GM18519 (cell line): Measurements from ENCODE around the gene SMIM35.

ENCODE experiments used
- ATAC-seq: cut with Tn5 transposase; IDR thresholded peaks from one replicate; pipeline ENCODE4 v1.9.1; 2021; ENCODE audit warnings: mild to moderate bottlenecking, moderate library complexity; ENCODE audit not compliant: unreplicated experiment, low FRiP score

The SMIM35 gene

DNA sequence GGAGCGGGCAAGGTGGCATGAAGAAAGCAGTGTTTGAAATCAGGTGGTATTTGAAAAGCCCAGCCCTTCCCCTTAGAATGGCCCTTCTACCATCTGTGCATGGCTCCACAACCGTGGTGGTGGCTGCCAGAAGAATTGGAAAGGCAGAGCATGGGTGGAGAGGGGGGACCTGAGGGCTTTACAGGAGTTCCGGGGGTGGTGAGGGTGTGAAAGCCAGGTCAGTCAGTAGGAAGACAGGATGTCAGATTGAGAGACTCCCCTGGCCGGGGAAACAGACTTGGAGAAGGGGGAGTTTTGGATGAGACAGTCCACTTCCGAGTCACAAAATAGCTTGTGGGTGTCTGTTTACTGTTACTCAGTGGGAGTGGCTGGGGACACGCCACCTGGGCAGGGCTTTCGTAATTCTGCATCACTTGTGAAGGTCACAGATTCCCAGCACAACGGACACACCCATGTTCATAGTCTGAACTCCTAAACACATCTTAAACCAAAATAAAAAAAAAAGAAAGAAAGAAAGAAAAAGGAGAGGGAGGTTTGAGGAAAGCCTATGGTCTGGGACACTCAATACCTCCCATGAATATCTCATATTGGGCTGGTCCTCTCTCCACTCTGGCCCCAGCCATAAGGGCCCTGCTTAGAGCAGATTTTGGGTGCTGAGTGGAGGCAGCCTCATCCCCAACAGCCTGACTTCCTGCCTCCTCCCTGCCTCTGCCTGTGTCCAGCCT, 24.4 kb upstream of the SMIM35 start:
- ATAC-seq, result no peak

DNA sequence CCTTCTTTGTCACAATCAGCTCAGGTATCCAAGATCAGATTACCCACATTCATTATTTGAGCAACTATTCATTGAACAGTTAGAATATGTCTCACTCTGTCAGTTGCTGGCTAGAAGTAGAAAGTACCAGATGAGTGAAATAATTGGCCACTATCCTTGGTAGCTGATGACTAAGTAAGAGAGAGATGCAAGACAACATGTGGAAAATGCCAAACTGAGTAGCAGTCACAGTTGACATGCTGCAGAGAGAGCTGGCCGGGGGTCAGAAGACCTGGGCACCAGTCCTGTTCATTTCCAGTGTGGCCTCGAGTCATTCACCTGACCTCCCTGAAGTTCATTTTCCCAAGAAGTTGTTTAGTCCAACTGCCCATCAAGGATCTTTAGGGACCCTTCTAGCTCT, 22.5 kb upstream of the SMIM35 start:
- ATAC-seq, result no peak

DNA sequence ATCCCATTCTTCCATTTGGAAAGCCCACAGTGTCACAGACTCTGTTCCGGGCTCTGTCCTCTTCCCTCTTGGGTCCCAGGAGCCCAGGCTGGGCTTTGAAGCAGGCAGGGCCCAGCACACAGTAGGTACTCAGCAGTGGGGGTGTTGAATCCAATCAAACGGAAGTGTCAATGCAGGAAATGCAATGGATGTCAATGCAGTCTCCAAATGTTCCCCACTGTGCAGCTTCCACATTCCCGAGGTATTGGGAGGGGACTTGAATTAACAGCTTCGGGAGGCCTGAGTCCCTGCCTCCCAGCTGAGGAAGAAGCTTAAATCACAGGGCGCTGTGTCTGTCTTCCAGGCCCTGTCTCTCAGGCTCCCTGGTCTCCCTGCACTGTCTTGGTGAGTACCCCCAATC, 21.8 kb upstream of the SMIM35 start:
- no peak for ATAC-seq

DNA sequence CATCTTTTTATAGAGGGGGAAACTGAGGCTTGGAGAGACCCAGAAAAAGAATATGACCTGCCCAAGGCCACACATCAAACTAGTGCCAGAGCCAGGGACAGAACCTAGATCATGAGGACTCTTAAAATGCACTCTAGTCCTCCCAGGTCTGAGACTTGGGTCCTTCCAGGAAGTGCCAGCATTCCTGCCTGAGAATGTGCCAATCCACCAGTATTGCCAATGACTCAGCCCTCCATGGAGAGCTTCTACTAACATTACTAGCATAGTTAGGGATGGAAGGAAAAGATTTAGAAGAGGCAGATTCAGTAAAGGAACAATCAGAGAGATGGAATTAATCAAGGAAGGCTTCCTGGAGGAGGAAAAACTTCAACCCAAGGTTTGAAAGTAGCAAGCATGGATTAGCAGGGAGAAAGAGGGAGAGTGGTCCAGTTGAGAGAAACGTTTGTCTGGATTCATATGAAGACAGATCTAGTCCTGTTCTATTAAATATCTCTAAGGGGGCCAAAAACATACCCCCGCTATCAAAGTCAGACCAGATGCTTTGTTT, 20.1 kb upstream of the SMIM35 start:
- ATAC-seq, result no peak

DNA sequence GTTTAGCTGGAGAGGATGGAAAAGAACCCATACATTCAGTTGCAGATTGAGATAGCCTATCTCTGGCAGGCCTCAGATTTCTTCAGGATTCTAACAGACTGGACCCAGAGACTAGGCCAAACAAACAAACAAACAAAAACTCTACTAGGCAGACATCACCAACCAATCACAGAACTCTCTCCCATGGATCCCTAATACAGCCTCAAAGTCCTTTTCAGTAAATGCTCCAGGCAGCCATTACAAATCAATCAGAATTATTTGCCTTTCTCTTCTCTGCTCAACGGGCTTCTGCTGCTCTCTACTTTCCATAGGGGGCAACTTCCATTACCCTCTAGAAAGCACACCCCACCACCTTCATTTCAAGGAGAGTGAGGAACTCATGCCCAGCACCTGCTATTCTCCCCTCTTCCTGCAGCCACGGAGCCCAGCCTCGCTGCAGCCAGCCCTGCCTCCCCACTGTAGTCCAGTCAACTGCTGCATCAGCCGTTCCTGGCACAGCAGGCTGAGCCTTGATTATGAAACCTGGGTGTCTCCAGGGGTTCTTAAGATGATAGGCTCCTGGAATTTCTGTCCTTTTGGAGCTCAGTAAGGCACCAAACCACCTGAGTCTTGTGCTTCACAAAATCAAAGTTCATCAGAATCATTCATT, 19.0 kb upstream of the SMIM35 start:
- ATAC-seq, result no peak

DNA sequence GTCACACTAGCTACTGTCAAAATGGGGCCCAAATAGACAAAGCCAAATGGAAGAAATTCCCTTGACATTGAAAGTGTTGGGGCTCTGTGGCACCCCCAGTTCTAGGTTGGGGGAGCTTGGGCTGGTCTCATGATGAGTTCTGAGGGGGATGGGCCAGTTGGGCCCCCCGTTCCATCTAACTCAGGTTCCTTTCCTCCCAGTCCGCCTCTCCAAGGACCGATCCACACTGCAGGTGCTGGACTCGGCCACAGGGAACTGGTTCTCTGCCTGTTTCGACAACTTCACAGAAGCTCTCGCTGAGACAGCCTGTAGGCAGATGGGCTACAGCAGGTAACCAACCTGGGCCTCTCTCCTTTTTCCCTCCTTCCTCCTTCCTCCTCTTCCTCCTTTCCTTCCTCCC, 17.7 kb upstream of the SMIM35 start:
- no peak for ATAC-seq

DNA sequence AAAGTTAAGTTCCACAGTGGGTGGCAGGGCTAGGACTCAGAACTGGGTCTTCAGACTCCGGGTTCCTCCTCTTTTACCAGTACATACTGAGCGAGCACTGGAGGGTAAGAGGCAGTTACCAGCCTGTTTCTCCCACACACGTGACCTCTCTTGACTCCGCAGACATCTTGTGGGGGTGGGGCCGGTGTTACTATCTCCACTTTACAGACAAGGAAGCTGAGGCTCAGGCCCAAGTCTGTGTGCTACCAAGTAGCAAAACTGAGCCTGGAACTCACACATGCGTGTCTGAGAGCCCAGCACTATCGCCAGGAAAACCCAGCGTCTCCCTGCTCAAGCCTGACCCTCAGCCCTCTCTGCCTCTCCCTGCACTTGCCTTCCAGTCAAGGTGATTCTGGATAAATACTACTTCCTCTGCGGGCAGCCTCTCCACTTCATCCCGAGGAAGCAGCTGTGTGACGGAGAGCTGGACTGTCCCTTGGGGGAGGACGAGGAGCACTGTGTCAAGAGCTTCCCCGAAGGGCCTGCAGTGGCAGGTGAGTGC, 16.0 kb upstream of the SMIM35 start:
- ATAC-seq, result no peak

DNA sequence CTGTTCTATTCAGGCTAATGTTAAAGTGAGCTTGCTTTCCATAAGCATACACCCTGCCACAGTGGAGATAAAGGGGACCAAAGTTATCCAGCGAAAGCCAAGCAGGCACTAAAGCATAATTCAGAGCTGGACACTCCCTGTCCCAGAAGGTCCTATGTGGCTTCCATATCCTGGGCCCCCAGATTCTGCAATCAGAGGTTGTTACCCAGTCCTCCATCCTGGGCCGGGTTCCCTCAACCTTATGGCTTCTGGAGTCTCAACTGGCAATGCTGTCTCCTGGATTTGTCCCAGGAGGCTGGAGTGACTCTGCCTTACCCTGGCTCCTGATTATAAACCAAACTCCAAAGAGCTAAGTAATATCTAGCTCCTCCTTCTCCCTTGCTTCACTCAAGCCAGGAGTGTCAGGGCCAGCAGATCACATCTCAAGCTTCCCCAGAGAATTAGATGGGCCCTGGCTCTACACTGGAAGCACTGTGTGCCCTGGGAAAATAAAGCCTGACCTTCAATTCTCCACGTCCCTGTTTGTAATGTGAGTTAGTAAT, 14.0 kb upstream of the SMIM35 start:
- no peak for ATAC-seq

DNA sequence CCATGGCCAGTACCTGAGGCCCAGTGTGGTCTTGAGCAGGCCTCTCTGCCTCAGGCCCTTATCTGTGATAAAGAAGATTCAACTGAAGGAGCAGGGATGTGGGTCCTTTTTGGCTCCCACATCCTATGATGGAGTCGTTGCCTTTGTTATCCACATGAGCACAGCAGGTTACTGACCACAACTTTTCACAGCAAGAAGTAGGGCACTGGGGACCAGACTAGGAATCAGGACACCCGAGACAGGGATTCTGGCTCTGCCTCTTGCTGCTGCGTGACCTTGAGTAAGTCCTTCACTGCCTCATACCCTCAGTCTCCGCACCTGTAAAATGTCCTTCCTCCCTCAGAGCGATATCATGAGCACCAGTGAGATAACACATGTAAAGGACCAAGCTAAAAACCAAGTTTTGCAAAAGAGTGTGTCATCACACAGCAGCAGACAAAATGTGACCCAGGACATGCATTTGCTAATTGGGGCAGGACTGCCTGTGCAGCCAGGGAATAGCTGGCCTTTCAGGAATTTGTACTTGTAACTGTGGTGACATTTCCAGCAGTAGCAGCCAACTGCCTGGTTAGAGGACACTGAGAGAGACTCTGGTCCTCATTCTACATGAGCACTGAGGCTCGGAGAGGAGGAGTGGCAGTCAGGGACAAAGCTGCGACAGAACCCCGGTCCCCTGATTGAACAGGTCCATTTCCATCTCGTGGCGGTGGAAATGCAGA, 13.2 kb upstream of the SMIM35 start:
- no peak for ATAC-seq

DNA sequence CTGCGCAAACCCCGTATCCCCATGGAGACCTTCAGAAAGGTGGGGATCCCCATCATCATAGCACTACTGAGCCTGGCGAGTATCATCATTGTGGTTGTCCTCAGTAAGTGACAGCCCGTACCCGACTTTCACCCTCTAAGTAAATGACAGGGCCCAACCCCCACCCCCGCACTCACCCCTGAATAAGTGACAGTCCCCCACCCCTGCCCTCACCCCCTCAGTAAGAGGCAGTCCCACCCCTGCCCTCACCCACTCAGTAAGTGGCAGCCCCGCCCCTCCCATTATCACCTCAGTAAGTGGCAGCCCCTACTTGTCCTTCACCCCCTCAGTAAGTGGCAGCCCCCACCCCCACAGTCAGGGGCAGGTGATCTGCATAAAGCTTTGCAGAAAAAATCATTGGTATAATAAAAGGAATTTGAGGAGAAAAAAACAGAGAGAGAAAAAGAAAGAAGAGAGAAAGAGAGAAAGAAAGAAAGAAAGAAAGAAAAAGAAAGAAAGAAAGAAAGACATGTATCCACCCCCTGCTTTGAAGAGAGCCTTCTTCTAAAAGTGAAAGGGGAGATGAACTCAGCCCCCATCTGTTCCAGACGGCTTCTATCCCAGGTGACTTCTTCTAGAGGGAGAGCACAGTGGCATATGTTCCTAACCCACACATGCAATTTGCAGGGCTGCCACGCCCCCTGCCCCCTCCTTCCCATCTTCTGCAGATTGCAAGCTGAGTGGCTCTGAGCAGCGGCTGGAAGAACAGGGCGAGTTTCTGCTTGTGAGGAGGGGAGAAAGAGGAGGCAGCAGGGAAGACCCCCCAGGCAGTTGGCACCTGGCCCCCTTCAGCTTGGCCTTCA, 12.5 kb upstream of the SMIM35 start:
- no peak for ATAC-seq

DNA sequence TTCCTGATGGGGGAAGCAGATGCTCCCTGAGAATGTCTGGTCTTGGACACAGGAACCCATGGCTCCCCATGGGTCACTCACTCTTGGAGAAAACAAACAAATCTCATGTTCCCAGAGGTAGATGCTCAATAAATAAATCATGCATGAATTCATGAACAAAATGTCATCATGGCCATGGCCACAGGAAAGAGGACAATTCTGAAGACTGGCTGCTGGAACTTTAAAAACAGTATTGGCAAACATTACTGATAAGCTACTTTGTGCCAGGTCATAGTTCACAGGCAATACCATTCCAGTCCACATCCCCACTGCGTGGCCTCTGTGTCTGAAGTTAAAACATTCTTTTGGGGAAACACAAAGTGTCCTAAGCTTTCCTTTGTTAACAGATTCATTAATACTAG, 9.2 kb upstream of the SMIM35 start:
- no peak for ATAC-seq

DNA sequence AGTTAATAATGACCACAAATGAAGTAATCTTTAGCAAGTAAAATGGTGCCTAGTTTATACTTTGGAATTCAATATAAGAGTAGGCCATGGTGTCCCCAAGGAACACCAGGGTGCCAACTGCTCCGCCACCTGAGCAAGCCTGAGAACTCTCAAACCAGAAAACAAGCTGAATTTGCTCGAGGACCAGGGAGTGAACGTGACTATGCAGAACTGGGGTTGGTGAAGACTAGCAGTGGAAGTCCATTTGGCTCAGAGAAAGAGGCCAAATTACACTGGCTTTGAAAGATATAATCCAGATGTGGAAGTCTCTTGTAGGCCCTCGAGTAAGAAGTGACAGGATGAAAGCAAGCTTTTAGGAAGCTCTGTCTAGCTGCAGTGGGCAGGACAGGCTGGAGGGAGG, 8.7 kb upstream of the SMIM35 start:
- no peak for ATAC-seq

DNA sequence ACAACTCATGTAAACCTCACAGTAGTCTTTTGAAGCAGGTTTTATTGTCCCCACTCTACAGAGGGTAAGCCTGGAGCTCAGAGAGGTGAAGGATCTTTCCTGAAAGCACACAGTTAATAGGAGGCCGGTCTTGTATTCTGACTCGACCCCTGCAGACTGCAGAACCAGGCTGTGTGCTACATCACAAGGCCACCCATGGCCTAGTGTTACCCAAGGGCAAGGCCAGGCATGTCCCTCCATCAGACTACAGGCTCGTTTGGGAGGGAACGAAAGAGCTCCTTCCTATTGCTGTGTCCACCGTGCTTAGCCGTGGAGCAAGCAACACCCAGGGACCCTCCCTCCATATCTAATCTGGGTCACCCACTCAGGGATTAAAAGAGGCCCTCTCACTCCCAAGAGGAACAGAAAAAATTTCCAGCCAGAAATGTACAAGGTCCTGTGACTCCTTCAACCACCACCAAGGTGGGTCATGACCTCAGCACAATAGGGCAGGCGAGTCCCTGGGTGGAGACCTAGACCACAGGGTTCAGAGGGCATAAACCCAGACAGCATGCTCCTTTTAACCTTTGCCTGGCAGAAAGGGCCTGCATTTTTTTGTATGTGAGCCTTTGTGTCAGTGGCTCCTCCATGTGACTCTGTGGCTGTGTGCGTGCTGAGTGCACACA, 6.3 kb upstream of the SMIM35 start:
- ATAC-seq, result no peak

DNA sequence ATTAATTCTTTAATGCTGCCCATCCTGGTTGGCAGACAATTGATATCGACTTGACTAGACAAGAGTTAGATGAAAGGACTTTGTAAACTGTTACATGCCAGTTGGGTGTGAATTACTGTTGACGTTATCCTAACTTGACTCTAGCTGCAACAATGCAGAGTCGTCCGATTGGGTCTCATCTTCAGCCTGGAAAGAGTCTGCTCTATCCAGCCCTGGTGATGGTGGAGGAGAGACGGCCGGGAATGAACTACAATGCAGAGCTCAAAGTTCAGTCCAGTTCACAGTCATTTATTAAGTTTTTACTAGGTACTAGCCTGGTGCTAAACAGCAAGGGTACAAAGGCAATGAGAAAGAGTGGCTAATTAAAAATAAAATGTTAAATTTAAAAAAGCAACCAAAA, 4.9 kb upstream of the SMIM35 start:
- ATAC-seq, result no peak

DNA sequence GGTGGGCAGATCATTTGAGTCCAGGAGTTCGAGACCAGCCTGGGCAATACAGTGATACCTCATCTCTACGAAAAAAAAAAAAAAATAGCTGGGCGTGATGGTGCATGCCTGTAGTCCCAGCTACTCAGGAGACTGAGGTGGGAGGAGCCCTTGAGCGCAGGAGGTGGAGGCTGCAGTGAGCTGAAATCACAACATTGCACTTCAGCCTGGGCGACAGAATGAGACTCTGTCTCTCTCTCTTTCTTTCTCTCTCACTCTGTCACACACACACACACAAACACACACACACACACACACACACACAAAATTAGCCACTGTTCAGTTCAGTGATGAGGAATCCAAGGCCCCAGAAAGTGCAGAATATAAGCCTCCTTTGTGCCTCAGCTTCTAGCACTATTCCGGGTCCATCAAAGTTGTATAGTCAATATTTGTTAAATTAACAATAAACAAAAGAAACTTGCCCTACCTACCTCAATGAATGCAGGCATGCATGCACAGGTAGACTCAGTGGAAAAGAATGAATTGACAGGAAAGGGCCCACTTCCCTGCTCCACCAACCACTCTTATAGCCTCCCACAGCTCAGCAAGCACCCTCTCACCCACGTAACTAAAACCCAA, 3.9 kb upstream of the SMIM35 start:
- no peak for ATAC-seq

DNA sequence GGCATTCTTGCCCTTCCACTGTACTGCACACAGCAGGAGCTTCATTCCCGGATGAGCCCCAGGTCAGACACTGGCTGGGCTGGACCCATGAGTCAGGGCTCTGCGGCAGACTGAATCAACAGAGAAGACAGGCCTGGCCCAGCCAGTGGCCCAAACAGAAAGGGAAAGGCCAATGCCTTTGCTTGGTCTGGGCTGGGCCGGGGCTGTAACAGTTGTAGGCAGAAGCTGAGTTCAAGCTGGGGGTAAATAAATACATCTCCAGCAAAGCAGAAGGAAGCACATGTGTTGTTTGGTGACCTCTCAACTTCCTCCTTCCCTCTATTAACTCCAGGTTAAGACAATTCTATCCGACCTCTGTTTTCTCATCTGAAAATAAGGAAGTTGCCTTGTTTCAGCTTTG, 1.8 kb upstream of the SMIM35 start:
- ATAC-seq, result no peak

DNA sequence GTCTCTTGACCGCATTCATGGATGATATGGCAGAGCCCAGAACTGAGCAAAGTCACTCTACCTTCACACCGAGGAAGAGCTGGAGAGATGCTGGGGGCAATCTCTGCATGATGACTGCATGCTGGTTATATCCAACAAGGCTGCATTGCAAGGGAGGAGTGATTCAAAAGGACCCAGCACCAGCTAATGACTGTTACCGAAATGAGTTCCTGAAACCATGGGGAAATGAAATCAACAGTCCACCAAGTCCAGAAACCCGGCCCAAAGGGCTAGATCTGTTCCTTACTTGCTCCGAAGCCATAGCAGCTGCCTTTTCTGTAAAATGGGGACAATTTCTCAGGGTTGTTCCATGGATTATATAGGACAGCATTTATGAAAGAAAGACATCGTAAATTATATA, 1.2 kb upstream of the SMIM35 start:
- ATAC-seq, result no peak

DNA sequence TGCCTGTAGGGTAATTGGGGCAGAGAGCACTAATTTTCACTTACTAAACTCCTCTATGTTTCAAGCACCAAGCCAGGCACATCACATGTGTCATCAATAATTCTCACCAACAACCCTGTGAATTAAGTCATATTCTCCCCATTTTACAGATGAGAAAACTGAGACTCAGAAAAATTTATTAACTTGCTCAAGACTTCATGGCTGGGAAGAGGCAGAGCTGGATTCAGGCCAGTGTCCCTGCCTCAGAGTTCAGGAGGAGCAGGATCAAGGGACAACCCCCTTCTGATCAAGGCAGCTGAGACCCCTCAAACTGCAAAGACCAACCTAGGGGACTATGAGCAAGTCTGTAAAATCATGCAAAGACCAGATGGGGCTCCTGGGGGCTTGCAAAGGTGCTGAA, 2.1 kb downstream of the SMIM35 start:
- no peak for ATAC-seq

DNA sequence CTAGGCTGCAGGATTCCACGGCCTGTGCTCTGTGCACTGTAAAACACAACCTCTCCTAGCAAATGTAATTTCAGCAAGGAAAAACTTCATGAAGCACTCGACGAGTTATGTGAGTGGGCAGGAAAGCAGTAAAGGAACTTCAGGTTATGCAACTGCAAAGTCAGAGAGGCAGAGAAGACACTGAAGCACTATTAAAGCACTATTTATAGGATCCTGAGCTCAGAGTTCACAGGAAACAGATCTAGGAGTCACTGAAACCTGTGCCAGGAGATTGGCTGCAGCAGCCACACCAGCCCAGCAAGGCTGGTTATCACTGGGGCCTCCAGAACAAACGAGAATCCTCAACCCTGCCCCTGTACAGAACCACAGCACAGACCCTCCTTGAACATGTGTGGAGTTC, 2.5 kb downstream of the SMIM35 start:
- no peak for ATAC-seq
